HFFc6 (cell line): ENCODE measurements around the gene SMIM45.

ENCODE experiments used
- DNase-seq: peaks from one replicate; pipeline ENCODE4 v3.0.0-alpha.2; 2018
- H3K27ac Mint-ChIP-seq: 2 replicates; pipeline ENCODE4 v1.8.0; 2020; ENCODE audit warnings: mild to moderate bottlenecking, mixed read lengths
- H3K27me3 Mint-ChIP-seq: 2 replicates; pipeline ENCODE4 v1.8.0; 2021; ENCODE audit warnings: mild to moderate bottlenecking, moderate library complexity, mixed read lengths; ENCODE audit not compliant: insufficient read depth
- H3K36me3 Mint-ChIP-seq: 2 replicates; pipeline ENCODE4 v1.8.0; 2021; ENCODE audit warnings: low read depth, mixed read lengths
- H3K4me1 Mint-ChIP-seq: 2 replicates; pipeline ENCODE4 v1.8.0; 2020; ENCODE audit warnings: low read depth, mixed read lengths
- H3K4me3 Mint-ChIP-seq: 2 replicates; pipeline ENCODE4 v1.8.0; 2020; ENCODE audit warnings: mild to moderate bottlenecking, moderate library complexity, mixed read lengths
- H3K9me3 Mint-ChIP-seq: 2 replicates; pipeline ENCODE4 v1.8.0; 2020; ENCODE audit warnings: mild to moderate bottlenecking, mixed read lengths
- TF ChIP-seq, protein P1 (sequence below): fragments of 200-600 bp; sonication (generic); IDR thresholded peaks from 2 replicates; pipeline ENCODE4 v1.5.0; 2021; ENCODE audit warnings: antibody characterized with exemption, mild to moderate bottlenecking

The SMIM45 gene

DNA sequence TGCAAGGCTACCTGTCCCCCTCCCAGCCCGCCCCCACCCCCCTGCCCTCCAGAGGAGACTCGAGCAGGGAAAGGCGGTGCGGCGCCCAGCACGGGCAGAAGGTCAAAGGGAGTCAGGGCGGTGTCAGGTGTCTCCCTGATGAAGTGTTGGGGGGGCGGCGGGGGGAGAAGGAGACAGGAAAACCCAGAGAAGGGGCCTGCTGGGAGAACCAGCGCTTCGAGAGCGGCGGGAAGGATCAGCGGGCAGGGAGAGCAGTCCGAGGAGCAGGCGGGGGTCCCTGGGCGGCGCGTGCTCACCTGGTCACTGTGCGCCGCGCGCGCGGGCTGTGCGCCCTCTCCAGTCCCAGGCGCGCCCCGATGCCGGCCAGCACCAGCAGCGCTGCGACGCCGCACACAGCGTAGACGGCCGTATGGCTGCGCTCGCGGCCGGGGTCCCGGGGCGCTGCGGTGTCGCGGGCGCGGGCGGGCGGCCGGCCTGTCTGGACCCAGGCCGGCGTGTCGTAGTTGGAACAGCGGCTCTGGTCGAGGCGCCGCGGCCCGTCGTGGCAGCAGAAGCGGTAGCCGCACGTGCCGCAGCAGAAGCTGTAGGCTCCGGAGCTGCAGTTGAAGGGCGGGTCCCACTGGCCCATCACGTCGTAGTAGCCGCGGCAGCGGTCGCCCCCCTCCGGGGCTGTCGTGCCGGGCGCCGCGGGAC, 38.0 kb upstream of the SMIM45 start:
- Mint-ChIP-seq H3K4me3 (no peak overlapping the region), H3K27me3 (peaks cover 39% of the 10 kb centered on the region), H3K9me3 (no peaks in the 10 kb centered on the region), H3K27ac (no peak overlapping the region), H3K36me3 (no peaks in the 10 kb centered on the region), H3K4me1 (peaks cover 5% of the 10 kb centered on the region; the same call in 1 of the 2 replicates)
- TF ChIP-seq, protein P1, sequence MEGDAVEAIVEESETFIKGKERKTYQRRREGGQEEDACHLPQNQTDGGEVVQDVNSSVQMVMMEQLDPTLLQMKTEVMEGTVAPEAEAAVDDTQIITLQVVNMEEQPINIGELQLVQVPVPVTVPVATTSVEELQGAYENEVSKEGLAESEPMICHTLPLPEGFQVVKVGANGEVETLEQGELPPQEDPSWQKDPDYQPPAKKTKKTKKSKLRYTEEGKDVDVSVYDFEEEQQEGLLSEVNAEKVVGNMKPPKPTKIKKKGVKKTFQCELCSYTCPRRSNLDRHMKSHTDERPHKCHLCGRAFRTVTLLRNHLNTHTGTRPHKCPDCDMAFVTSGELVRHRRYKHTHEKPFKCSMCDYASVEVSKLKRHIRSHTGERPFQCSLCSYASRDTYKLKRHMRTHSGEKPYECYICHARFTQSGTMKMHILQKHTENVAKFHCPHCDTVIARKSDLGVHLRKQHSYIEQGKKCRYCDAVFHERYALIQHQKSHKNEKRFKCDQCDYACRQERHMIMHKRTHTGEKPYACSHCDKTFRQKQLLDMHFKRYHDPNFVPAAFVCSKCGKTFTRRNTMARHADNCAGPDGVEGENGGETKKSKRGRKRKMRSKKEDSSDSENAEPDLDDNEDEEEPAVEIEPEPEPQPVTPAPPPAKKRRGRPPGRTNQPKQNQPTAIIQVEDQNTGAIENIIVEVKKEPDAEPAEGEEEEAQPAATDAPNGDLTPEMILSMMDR: no peak
- no peak for DNase-seq

DNA sequence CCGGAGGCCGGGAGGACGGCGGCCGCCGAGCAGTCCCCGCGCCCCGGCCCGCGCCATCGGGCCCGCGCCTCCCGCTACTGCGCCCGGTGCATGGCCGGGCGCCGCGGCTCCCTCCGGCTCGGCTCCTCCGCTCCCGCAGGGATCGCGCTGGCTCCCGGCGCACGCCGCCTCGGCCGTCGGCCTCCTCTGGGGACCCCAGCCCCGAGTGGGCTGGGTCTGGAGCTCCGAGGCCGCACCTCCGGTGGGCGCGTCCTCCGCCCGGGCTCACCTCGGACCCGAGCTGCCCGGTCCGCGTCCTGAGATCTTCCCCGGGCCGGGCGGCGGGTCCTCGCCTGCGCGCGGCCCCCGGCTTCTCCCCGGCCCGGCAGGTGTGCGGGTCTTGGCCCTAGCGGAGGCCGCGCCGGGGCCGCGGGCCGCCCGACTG, 37.3 kb upstream of the SMIM45 start:
- DNase-seq: no peak
- TF ChIP-seq, protein P1: no peak
- no peaks in the 10 kb centered on the region for H3K9me3 Mint-ChIP-seq
- H3K27me3 Mint-ChIP-seq: peaks cover 39% of the 10 kb centered on the region
- H3K27ac Mint-ChIP-seq: no peak overlapping the region
- peaks cover 5% of the 10 kb centered on the region; the same call in 1 of the 2 replicates for H3K4me1 Mint-ChIP-seq
- no peak overlapping the region for H3K4me3 Mint-ChIP-seq
- H3K36me3 Mint-ChIP-seq: no peaks in the 10 kb centered on the region

DNA sequence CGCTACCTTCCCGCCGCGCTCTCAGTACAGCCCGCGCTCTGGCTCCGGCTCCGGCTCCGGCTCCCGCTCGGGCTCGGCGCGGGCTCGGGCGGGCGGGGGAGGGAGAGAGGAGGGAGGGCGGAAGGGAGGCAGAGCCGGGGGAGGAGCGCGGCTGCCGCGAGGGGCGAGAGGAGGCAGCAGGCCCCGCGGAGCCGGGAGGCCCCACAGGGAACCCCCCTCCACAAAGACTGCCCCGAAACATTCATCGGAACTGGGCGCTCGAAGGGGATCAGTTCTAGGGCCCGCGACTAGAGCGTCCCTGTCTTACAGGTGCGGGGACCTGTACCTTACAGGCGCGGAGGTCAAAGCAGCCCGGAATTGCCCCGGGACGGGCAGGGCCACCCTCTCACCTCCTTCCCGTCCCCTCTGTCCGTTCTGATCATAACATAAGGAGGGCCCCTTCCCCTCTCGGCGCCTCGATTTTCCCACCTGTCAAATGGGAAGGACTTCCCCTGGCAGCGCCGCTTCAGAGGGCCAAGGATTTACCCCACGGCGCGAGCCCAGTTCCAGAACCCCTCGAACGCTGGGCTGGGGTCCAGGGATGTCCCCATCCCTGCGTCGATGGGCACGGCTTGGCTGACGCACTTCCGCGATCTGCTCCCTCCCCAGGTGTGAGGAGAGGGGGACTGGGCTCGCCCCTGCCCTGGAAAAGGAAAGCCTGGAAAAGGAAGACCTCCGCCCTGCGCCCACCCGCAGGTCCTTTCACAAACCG, 36.7 kb upstream of the SMIM45 start, which contains the start of gene SHISA8:
SHISA8 (minus strand) TSS at position 40 of the 751 bp plus-strand sequence. CDS start 407 bp downstream, outside the sequence.
- no peaks in the 10 kb centered on the region for H3K9me3 Mint-ChIP-seq
- H3K4me3 Mint-ChIP-seq: no peak within 1 kb of the TSS
- H3K27ac Mint-ChIP-seq: no peak within 1 kb of the TSS
- TF ChIP-seq, protein P1: no peak
- H3K36me3 Mint-ChIP-seq: no peaks in the 10 kb centered on the region
- peaks cover 39% of the 10 kb centered on the region for H3K27me3 Mint-ChIP-seq
- H3K4me1 Mint-ChIP-seq: peaks cover 5% of the 10 kb centered on the region; the same call in 1 of the 2 replicates
- DNase-seq: no peak

DNA sequence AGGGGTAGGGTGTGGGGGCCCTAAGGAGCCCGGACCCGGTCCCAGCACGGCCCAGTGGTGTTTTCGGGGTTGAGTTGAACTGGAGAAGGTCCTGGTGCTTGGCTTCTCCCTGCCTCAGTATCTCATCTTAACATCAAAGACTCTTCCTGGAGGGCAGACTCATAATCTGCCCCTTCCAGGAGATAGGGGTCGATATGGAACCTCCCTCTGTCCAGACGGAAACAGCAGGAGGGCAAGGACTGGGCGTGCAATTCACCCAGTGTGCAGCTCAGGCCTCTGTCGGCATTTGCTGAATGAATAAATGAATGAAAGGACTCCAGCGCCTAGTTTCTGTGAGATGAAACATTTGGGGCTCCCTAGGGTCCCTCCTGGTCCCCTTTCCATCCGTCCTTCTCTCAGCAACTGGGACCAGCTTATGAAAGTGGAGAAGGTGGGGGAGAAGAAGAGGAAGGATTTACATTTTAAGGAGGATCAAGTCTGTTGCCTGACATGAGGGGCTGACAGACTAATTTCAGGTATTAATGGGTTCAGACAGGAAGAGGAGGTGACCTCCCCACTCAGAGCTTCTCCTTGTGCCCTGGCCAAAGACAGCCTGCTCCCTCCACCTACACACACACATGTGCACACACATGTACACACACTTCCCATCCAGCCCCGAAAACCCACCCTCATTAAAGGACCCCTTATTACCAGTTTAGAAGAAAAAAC, 36.0 kb upstream of the SMIM45 start:
- Mint-ChIP-seq H3K4me3 (no peak overlapping the region), H3K4me1 (peaks cover 5% of the 10 kb centered on the region; the same call in 1 of the 2 replicates), H3K27me3 (peaks cover 39% of the 10 kb centered on the region), H3K36me3 (no peaks in the 10 kb centered on the region), H3K9me3 (no peaks in the 10 kb centered on the region), H3K27ac (no peak overlapping the region)
- TF ChIP-seq, protein P1: no peak
- DNase-seq: no peak

DNA sequence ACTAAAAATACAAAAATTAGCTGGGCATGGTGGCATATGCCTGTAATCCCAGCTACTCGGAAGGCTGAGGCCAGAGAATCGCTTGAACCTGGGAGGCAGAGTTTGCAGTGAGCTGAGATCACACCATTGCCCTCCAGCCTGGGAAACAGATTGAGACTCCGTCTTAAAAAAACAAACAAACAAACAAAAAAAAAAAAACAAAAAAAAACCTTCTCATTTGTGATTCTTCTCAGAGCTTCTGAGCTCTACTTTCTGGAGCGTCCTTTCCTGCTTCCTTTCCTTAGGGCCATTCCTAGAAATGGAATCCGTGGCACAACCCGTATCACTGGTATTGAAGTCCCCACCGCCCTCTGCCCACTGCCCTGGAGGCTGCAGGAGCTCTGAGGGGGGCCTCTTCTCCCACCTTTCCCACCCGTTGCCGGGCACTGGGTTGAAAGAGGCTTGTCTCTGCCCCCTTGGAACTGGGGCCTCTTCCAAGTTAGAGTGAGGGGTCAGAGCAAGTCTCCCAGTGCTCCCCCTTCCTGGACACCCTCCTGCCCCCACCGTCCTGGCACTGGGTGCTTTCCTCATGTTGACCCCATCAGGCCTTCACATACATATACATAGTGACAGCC, 35.1 kb upstream of the SMIM45 start:
- Mint-ChIP-seq H3K36me3 (no peaks in the 10 kb centered on the region), H3K27me3 (peaks cover 35% of the 10 kb centered on the region), H3K4me1 (peaks cover 5% of the 10 kb centered on the region; the same call in 1 of the 2 replicates), H3K27ac (no peak overlapping the region), H3K9me3 (no peaks in the 10 kb centered on the region), H3K4me3 (no peak overlapping the region)
- TF ChIP-seq, protein P1: no peak
- DNase-seq: no peak
